ENCODE measurements around the gene FMNL2.

FMNL2 gene

DNA sequence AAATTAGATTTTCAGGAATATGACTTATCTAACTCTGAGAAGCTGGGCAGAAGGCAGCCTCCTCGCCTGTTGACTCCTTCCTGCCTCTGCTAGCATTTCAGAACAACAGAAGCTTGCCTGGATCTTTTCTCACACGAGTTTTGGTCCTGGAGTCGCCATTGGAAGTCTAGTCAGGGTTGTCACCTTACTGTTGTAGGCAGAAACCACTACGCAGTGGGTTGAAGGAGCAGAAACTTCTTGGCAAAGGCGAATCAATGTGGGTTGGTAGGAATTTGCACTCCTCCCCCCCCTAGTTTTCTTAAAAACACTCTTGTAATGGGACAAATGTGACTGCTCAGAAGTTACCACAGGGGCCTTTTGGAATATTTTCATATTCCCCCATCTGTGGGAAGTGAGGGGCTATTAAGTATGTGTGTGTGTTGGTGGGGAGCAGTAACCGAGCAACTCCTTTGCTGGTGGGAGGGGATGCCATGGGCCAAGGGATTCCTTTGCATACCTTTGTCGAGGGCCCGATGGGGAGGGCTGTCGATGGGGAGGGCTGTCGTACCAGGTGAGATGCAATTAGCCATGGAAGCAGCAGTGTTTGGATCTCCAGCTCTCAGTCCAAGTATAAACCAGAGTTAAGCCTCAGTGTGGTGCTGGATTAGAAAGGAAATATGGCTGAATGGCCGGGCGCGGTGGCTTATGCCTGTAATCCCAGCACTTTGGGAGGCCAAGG, 117.4 kb downstream of the FMNL2 start:
- DNase-seq, result no peak

- DNase-seq, result peak in 1 of 2 experiments; percentile 58
Observed at GRCh38 chr2:152453129-152453911, 118.3 kb downstream of the FMNL2 start.

- no peak for DNase-seq
Observed at GRCh38 chr2:152454371-152454770, 119.4 kb downstream of the FMNL2 start.

- DNase-seq, result no peak
Observed at GRCh38 chr2:152454960-152455359, 120.0 kb downstream of the FMNL2 start.

DNA sequence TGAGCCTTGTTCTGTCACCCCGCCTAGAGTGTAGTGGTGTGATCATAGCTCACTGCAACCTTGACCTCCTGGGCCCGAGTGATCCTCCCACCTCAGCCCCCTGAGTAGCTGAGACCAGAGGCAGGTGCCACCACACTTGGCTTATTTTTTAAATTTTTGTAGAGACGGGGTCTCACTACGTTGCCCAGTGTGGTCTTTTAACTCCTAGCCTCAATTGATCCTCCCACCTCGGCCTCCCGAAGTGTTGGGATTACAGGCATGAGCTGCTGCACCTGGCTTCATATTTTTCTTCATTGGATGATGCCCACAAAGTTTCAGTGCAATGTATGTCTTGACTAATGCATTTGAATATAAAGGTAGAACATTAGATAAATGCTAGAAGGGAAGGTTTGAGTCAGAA, 120.8 kb downstream of the FMNL2 start:
- DNase-seq, result no peak

DNA sequence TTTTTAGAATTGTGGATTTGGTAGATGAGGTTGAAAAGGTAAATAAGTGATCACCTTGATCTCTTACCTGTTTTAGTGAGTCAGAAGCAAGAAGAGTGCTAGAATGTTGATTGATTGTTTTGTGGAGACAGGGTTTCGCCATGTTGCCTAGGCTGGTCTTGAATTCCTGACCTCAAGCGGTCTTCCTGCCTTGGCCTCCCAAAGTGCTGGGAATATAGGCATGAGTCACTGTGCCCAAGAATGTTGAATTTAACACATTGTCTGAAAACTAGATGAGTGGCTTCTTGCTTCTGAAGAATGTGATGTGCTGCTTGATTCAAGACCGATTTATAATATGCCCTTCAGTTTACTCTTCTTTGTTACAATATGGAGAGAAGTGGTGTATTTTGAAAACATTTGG, 121.3 kb downstream of the FMNL2 start:
- no peak for DNase-seq

- no peak for DNase-seq
Observed at GRCh38 chr2:152458441-152458940, 123.5 kb downstream of the FMNL2 start.

DNA sequence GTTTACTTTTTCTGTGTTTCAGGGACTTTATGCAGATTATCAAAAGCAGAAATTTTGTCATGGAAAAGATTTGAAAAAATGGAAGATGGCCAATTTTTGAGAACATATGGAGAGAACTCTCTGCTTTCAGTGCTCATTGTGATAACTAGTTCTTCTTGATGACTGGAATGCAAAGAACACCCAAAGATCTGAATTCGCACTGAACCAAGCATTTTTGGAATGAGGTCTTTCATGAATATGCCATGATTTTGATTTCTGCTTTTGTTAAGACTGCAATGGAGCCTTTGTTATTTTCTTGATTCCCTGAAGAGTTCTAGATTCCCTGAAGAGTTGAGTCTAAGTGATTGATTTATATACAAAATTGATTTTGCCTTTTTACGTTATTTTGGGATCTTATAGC, 124.1 kb downstream of the FMNL2 start:
- no peak for DNase-seq

DNA sequence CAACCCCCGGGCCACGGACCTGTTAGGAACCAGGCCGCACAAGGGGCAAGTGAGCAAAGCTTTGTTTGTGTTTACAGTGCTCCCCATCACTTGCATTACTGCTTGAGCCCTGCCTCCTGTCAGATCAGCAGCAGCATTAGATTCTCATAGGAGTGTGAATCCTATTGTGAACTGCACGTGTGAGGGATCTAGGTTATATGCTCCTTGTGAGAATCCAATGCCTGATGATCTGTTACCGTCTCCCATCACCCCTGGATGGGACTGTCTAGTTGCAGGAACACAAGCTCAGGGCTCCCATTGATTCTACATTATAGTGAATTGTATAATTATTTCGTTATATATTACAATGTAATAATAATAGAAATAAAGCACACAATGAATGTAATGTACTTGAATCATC, 125.6 kb downstream of the FMNL2 start:
- no peak for DNase-seq

GRCh38 chr2:152462120-152462519, 127.1 kb downstream of the FMNL2 start:
- DNase-seq, result no peak

GRCh38 chr2:152462779-152463178, 127.8 kb downstream of the FMNL2 start:
- DNase-seq, result no peak

GRCh38 chr2:152464851-152465470, 130.0 kb downstream of the FMNL2 start:
- no peak for DNase-seq

DNA sequence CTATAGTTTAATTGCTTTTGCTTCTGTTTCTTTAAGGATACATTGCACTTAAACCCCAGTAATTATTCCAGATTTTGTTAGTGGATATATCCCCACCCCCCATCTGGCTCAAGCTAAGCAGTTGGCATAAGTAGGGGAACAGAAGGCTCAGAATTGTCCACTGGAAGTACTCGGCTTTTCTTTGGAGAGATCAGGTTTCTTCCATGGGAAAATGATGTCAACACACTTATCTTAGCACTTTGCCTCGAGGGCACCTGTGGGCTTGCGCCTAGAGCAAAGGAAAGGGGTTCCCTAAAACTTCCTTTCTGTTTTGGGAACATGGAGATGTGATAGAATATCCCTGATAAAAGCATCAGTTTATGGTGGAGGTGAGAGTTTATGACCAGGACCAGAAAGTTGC, 130.6 kb downstream of the FMNL2 start:
- no peak for DNase-seq

DNA sequence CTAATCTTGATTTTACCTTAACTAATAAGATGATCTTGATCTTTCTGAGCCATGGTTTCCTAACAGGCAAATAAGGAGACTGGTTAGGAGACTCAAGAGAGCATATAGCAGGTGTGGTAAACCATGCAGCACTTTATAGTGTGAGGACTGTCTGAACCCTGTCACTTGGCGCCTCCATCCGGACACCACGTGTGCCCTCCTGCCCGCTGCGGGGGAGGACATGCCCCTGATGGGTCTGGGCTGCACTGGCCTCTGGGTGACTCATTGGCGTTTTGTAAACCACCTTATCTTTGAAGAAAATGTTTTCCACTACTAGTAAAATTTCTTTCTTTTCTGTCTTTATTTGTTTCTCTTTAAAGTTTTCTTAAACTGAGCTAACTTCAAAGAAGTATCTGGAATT, 131.1 kb downstream of the FMNL2 start:
- DNase-seq, result no peak

DNA sequence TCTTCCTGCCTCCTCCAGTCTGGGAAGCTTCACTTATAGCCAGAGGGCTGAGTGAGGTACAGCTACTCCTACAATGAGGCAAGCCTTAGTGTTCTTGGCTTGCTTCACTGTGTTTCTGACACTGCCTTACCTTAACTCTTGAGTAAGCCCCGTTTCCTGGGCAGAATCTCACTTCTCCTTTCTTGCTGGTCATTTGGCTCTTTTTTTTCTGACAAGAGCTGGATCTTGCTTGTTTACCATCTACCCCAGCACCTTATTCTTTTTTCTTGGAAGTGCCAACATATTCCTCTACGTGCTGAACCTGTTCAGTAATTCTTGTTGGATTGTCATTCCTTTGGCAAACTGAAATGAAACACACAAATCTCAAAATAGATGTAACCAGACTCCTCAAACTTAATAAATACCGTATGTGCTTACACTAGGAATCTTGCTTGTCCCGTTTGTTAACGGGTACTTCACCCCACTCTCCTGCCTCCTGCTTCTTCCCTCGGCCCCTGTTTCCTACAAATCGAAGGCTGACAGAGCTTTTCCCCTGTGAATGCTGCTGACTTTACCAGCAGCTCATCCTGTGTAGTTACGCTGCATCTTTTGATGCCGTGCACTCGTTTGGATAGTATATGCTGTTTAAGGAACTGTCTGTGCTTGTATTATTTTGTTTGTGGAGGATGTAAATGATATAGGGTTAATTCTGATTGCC, 132.2 kb downstream of the FMNL2 start:
- no peak for DNase-seq

- DNase-seq, result no peak
Observed at GRCh38 chr2:152467677-152468410, 132.9 kb downstream of the FMNL2 start.

GRCh38 chr2:152468899-152469692, 134.1 kb downstream of the FMNL2 start:
- no peak for DNase-seq

- DNase-seq, result no peak
Observed at GRCh38 chr2:152470861-152471854, 136.2 kb downstream of the FMNL2 start.

- DNase-seq, result no peak
Observed at GRCh38 chr2:152472481-152472887, 137.5 kb downstream of the FMNL2 start.

GRCh38 chr2:152473151-152473857, 138.3 kb downstream of the FMNL2 start:
- DNase-seq, result no peak

Measured in cerebellar nuclear complex (tissue), 1 donor.